ENCODE data around the gene IARS1.
A peak's percentile ranks its signal among the peaks of the same experiment; 100 is the strongest.

IARS1 gene

GRCh38 chr9:92295240-92295790 lies 1.8 kb upstream of the IARS1 start:
- DNase-seq, result peak; percentile 28

- peak; percentile 79 for DNase-seq
Measured at GRCh38 chr9:92294297-92294676, 790 bp upstream of the IARS1 start.

GRCh38 chr9:92293075-92293354 lies 482 bp downstream of the IARS1 start:
- no peak for DNase-seq

- DNase-seq, result peak; percentile 37
Measured at GRCh38 chr9:92292338-92293074, 991 bp downstream of the IARS1 start.

GRCh38 chr9:92291577-92291976 lies 1.9 kb downstream of the IARS1 start:
- DNase-seq, result no peak

- DNase-seq, result no peak
Measured at GRCh38 chr9:92290785-92291429, 2.6 kb downstream of the IARS1 start.

GRCh38 chr9:92289708-92290390 lies 3.6 kb downstream of the IARS1 start:
- no peak for DNase-seq

- no peak for DNase-seq
Measured at GRCh38 chr9:92279302-92279701, 14.2 kb downstream of the IARS1 start.

- DNase-seq, result no peak
Measured at GRCh38 chr9:92278110-92278509, 15.4 kb downstream of the IARS1 start.

- DNase-seq, result no peak
Measured at GRCh38 chr9:92276331-92277032, 17.0 kb downstream of the IARS1 start.

- DNase-seq, result no peak
Measured at GRCh38 chr9:92275541-92275940, 18.0 kb downstream of the IARS1 start.

- no peak for DNase-seq
Measured at GRCh38 chr9:92270511-92270910, 23.0 kb downstream of the IARS1 start.

- DNase-seq, result peak; percentile 57
Measured at GRCh38 chr9:92266486-92266885, 27.0 kb downstream of the IARS1 start.

GRCh38 chr9:92265154-92265553 lies 28.3 kb downstream of the IARS1 start:
- no peak for DNase-seq

GRCh38 chr9:92263131-92263530 lies 30.4 kb downstream of the IARS1 start:
- no peak for DNase-seq

- DNase-seq, result no peak
Measured at GRCh38 chr9:92257327-92257726, 36.2 kb downstream of the IARS1 start.

GRCh38 chr9:92254381-92255337 lies 38.8 kb downstream of the IARS1 start:
- no peak for DNase-seq

GRCh38 chr9:92253656-92254055 lies 39.8 kb downstream of the IARS1 start:
- DNase-seq, result no peak

GRCh38 chr9:92247981-92248380 lies 45.5 kb downstream of the IARS1 start:
- no peak for DNase-seq

GRCh38 chr9:92247296-92247695 lies 46.2 kb downstream of the IARS1 start:
- DNase-seq, result no peak

- DNase-seq, result no peak
Measured at GRCh38 chr9:92245005-92245797, 48.3 kb downstream of the IARS1 start.
